T47D (cell line): ENCODE measurements around the gene SLC50A1.
"Not testable (repeated sequence)": the region's sequence is repeated elsewhere in the genome, so short reads cannot be mapped to it uniquely, and the experiment has no call there.

ENCODE experiments used
- DNase-seq, 2 experiments: peaks; one replicate each; pipeline versions ENCODE4 v3.0.0 to v3.0.0-alpha.2; 2011 to 2012; ENCODE audit warnings: low read depth in 1 of 2, low spot score in 1 of 2
- JUND ChIP-seq: IDR thresholded peaks from 2 replicates; pipeline ENCODE4 v1.6.1; 2012; ENCODE audit warnings: low read depth
- in situ Hi-C: cut with HindIII; loops from 2 replicates; pipeline ENCODE4 v1.10.0; 2016; ENCODE audit warnings: low sequenced_read_pairs, low pct_unique_long_range_greater_than_20kb

SLC50A1 gene

DNA sequence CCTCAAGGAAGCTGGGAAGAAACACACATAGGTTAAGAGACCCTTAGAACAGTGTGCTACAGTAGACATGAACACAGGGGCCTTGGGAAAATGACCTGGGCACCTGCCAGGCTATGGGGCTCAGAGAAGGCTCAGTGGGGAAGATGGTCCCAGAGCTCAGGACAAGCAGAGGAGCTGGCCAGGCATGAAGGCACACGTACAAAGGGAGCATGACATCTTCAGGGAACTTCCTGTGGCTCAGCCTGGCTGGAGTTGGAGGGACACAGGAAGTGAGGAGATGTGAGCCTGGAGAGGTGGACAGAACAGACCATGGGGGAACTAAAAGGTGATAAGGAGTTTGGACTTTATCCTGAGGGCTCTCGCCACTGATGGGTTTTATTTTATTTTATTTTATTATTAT lies 3.8 kb upstream of the SLC50A1 start:
- in situ Hi-C loops, result no loop called here

DNA sequence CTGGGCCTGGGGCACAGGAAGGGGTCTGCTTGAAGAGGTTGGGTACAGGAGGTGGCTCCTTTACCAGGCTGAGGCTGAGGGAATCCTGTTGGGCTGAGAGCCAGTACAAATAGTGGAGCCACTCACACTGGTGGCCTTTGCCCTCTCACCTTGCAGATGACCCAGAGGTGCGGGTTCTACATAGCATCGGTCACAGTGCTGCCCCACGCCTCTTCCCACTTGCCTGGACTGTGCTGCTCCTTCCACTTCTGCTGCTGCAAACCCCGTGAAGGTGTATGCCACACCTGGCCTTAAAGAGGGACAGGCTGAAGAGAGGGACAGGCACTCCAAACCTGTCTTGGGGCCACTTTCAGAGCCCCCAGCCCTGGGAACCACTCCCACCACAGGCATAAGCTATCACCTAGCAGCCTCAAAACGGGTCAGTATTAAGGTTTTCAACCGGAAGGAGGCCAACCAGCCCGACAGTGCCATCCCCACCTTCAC lies 1.8 kb upstream of the SLC50A1 start:
- in situ Hi-C loops, result no loop called here
- DNase-seq, result peak in 1 of 2 experiments; percentile 26
- TF ChIP-seq JUND, result no peak

More for the DNA sequence above, 3.8 kb upstream of the SLC50A1 start:
- TF ChIP-seq JUND, result no peak
- DNase-seq, result no peak

DNA sequence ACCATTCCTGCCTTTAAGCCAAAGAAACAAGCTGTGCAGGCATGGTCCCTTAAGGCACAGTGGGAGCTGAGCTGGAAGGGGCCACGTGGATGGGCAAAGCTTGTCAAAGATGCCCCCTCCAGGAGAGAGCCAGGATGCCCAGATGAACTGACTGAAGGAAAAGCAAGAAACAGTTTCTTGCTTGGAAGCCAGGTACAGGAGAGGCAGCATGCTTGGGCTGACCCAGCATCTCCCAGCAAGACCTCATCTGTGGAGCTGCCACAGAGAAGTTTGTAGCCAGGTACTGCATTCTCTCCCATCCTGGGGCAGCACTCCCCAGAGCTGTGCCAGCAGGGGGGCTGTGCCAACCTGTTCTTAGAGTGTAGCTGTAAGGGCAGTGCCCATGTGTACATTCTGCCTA lies 1.3 kb upstream of the SLC50A1 start:
- no peak for TF ChIP-seq JUND
- DNase-seq, result peak in 1 of 2 experiments; percentile 30
- in situ Hi-C loops, result no loop called here

DNA sequence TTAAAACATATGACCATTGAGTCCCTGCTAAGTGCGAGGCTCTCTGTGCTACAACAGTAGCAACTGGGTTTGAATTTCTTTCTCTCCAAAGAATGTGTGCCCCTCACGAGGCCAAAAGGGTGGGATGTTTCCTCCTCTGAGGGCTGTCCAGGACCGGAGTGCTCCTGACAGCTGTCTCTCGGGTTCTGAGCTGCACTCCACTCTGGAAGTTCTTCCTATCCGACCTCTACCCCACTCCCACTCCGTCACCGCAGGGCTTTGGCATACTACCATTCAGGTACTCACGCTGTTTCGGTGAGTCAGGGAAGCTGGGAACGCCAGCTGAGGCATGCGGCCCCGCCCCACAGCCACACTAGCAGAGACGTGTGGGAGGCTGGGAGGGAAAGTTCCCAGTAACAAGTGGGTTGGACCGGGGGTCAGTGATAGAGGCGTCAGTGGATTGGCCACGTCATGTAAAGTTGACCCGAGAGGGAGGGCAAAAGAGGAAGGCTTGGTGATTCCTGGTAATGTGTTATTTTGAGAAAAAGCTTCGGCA lies 705 bp upstream of the SLC50A1 start:
- in situ Hi-C loops, result no loop called here
- DNase-seq, result peak; percentile 80 to 95

DNA sequence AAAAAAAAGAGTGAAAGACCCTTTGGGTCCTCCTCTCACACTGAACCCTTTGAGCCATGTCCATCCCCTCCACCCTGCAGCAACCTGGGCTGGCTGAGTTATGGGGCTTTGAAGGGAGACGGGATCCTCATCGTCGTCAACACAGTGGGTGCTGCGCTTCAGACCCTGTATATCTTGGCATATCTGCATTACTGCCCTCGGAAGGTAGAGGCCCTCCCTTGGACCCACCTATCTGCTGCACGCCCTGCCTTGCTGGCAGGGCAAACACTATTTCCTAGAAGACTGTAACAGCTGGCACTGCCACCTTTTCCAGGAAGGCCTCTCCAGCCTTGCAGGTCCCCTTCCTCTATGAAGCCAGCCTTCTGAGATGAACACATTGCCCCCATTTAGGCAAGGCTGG lies 1.1 kb downstream of the SLC50A1 start:
- DNase-seq, result no peak
- in situ Hi-C loops, result no loop called here

More for the DNA sequence above, 705 bp upstream of the SLC50A1 start:
- TF ChIP-seq JUND, result no peak

DNA sequence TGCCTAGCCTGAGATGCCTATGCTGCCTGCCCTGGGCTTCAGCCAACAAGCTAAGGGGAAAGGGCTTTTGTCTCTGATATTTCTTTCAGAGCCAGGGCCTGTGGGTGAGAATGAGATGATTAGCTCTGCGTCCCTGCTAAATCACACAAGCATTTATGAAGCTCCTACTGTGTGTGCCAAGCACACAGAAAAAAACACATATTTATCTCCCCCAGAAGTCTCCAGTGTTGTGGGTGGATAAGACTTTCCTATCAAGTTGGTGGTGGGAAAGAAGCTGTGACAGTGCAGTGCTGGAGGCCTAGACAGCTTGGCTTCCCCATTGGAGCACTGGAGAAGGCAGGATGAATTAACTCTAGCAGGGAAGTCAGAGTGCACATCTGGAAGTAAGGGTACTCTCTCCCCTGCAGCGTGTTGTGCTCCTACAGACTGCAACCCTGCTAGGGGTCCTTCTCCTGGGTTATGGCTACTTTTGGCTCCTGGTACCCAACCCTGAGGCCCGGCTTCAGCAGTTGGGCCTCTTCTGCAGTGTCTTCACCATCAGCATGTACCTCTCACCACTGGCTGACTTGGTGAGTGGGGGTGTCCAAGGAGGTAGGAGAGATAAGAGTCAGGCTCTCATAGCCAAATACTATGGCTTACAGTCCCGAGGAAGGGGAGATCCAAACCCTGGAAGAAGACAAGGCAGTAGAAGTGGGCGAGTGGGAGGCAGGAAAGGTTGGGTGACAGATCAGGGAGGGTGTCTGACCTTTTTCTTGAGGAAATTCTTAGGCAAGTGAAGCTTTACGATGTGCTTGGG lies 1.7 kb downstream of the SLC50A1 start:
- TF ChIP-seq JUND, result no peak
- no peak for DNase-seq
- in situ Hi-C loops, result no loop called here

More for the DNA sequence above, 1.1 kb downstream of the SLC50A1 start:
- no peak for TF ChIP-seq JUND

DNA sequence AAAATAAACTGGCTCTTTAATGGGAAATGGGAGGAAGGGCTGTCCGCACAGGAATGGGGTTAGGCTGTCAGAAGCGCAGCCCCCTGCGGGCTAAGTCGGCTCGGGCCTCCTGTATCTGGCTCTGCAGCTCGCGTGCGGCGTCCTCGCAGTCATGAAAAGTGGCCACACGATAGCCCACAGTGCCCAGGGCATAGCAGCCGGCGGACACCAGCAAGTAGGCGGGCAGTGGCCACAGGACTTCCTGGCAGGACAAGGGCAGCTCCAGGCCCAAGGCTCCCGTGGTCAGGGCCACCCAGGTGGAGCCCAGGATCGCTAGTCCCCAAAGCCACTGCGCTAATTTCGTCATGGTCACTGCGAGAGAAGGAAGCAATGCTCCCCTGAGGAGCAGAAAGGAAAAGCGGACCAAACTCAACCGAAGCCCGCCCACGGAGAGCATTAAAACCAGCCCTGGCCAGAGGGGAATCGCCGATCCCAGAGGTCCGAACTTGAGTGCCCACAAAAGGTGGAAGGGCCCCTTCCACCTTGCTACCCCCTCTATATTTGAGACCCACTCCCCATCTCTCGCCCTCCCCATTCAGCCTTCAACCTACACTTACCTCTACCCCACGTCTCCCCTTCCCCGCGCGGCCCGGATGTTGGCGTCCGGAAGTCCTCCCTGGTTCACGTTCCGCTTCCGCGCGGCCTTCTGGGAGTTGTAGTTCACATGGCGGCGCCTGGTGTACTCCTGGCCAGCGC lies 4.4 kb downstream of the SLC50A1 start, which contains the start of gene DPM3:
TSS of gene DPM3 (minus strand) at position 637 of the 735 bp plus-strand sequence. CDS start at position 346, 291 bp downstream.
- no peak for TF ChIP-seq JUND
- in situ Hi-C loops, result no loop called here
- DNase-seq, result peak; percentile 77 to 90

DNA sequence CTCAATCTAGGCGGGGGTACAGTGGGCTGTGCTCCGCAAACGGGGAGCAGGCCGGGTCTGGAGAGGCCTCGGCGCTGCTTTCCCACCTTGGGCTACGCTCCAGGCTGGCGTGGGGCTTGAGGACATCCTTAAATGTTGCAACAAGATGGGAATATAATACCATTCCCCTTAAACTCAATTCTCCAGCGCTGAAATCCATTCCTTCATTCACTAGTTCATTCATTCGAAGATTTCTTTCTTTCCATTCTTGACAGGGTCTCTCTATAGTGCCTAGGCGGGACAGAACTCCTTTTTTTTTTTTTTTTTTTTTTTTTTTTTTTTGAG lies 4.9 kb downstream of the SLC50A1 start:
- no peak for DNase-seq
- TF ChIP-seq JUND, result no peak
- in situ Hi-C loops, result no loop called here

DNA sequence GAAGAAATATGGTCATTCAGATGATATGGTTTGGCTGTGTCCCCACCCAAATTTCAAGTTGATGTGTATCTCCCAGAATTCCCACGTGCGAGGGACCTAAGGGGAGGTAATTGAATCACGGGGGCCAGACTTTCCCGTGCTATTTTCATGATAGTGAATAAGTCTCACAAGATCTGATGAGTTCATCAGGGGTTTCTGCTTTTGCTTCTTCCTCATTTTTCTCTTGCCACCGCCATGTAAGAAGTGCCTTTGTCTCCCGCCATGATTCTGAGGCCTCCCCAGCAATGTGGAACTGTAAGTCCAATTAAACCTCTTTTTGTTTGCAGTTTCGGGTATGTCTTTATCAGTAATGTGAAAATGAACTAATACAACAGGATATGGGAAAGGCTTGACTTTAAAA lies 6.1 kb downstream of the SLC50A1 start:
- TF ChIP-seq JUND, result no peak
- in situ Hi-C loops, result no loop called here
- no peak for DNase-seq

DNA sequence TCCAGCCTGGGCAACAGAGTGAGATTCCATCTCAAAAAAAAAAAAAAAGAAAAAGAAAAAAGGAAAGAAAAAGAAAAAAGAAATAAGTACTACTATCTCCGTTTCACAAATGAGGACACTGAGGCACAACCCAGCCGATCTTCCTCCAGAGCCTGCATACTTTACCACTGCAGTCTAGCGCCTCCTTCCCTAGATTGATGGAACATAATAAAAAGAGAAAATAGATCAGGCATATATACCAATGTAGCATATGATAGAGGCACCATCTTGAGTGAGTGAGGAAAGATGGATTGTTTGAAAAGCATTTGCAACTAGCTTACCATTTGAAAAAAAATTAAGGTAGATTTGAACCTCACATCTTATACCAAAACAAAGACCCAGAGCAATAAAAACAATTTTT lies 9.8 kb downstream of the SLC50A1 start:
- no peak for DNase-seq
- in situ Hi-C loops, result no loop called here
- no peak for TF ChIP-seq JUND

DNA sequence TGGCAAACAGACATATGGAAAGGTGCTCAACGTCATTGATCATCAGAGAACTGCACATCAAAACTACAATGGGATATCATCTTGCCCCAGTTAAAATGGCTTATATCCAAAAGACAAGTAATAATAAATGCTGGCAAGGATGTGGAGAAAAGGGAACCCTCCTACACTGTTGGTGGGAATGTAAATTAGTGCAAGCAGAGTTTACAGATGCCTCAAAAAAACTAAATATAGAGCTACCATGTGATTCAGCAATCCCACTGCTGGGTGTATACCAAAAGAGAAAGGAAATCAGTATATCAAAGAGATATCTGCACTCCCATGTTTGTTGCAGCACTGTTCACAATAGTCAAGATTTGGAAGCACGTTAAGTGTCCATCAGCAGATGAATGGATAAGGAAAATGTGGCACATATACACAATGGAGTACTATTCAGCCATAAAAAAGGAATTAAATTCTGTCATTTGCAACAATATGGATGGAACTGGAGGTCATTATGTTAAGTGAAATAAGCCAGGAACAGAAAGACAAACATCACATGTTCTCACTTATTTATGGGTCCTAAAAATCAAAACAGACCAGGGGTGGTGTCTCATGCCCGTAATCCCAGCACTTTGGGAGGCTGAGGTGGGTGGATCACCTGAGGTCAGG lies 20.5 kb downstream of the SLC50A1 start:
- in situ Hi-C loops, DNase-seq: not testable (repeated sequence)

DNA sequence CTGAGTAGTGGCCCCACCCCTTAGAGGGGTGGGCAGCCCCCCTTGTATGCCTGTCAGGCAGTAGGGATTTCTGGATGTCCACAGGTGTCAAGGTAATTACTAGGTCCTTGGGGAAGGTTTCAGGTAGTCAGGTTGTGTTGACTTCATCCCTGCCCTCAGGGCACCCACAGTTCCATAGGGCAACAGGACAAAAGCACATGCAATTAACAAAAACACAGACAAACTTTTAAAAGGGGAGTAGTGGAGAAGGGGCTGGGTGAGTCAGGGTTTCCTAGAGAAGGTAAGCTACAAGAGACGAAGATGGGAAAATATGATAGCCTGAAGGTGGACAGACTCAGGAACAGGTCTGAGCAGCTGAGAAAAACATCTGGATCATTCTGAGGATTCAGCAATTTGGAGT lies 23.3 kb downstream of the SLC50A1 start:
- in situ Hi-C loops, result no loop called here
- TF ChIP-seq JUND, result no peak
- DNase-seq, result peak in 1 of 2 experiments; percentile 47
